ENCODE data around the gene MRPS18B.

MRPS18B gene

DNA sequence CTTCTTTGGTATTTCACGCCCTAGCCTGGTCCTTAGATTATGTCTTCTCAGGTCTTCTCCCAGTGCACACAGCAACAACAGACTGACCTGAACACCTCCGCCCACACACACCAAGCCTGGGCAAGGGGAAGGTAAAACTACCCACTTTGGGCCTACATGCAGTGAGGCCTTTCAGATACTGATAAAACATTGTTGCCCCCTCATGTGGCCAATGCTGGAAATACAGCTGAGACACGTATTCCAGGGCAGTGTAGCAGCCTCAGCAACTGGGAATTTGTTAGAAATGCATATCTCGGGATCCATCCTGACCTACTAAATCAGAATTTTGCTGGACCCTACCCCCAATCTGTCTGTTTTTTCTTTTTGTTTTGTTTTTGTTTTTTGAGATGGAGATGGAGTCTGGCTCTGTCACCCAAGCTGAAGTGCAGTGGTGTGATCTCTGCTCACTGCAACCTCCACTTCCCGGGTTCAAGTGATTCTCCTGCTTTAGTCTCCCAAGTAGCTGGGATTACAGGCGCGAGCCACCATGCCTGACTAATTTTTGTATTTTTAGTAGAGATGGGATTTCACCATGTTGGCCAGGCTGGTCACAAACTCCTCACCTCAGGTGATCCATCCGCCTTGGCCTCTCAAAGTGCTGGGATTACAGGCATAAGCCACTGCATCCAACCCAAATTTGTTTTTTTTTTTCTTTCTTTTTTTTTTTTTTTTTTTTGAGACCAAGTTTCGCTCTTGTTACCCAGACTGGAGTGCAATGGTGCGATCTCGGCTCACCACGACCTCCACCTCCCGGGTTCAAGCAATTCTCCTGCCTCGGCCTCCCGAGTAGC lies 20.1 kb upstream of the MRPS18B start:
- 0 out of 2 replicates have a peak overlapping the region, but pooled peaks have one; percentile 16 for H3K27ac ChIP-seq
- TF ChIP-seq, protein P1, sequence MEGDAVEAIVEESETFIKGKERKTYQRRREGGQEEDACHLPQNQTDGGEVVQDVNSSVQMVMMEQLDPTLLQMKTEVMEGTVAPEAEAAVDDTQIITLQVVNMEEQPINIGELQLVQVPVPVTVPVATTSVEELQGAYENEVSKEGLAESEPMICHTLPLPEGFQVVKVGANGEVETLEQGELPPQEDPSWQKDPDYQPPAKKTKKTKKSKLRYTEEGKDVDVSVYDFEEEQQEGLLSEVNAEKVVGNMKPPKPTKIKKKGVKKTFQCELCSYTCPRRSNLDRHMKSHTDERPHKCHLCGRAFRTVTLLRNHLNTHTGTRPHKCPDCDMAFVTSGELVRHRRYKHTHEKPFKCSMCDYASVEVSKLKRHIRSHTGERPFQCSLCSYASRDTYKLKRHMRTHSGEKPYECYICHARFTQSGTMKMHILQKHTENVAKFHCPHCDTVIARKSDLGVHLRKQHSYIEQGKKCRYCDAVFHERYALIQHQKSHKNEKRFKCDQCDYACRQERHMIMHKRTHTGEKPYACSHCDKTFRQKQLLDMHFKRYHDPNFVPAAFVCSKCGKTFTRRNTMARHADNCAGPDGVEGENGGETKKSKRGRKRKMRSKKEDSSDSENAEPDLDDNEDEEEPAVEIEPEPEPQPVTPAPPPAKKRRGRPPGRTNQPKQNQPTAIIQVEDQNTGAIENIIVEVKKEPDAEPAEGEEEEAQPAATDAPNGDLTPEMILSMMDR (conservative IDR thresholded peaks at IDR 0.05) = peak; percentile 78

GRCh38 chr6:30598912-30599624 lies 18.6 kb upstream of the MRPS18B start:
- TF ChIP-seq, protein P1 (conservative IDR thresholded peaks at IDR 0.05) = no peak
- H3K27ac ChIP-seq = no peak overlapping the region

GRCh38 chr6:30599625-30600324 lies 17.9 kb upstream of the MRPS18B start:
- TF ChIP-seq, protein P1 (conservative IDR thresholded peaks at IDR 0.05) = no peak
- H3K27ac ChIP-seq = no peak overlapping the region

DNA sequence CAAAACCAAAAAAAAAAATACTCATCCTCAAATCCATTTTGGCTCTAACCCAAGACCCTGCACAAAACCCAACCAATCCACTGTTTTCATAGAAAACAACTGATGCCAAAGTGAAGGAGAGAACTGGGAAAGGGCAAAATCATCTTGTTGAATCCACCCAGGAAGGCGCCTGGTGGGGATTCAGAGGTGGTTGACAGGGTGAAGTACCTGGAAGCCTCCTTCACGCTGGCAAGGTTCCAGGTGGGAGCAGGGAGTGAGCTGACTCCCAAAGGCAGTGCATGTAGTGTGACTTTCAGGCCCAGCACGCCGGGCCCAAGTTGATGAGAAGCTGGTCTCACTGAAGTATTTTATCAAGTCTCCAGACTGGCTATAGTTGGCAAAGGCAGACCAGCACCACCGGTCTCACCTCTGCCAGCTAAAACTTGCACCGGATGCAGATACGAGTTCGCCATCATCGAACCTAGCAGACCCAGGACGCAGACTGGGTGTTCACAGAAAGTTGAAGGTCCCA lies 17.1 kb upstream of the MRPS18B start:
- H3K27ac ChIP-seq = no peak overlapping the region
- TF ChIP-seq, protein P1 (conservative IDR thresholded peaks at IDR 0.05) = no peak

DNA sequence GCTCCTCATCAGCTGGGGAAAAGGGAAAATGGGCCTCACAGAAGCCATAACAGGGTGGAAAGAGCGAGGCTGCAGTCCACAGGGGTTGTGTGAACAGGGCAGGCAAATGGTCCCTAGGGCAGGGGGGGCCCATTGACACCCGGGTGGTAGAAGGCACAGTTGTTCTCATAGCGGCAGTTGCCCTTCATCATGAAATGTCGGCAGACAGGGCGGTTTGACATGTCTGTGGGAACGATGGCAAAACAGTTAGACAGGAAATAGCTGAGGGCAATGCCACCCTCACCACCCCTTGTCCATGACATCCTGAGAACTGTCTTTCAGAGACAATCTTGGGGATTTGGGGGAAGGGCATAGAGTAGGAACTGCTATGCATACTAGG lies 16.2 kb upstream of the MRPS18B start:
- TF ChIP-seq, protein P1 (conservative IDR thresholded peaks at IDR 0.05) = no peak
- no peak overlapping the region for H3K27ac ChIP-seq

GRCh38 chr6:30601815-30602641 lies 15.6 kb upstream of the MRPS18B start:
- TF ChIP-seq, protein P1 (conservative IDR thresholded peaks at IDR 0.05) = no peak
- no peak overlapping the region for H3K27ac ChIP-seq

Measured in VCaP (cell line).